Prostate gland (tissue), 2 donors: ENCODE results near the gene APOBEC3B.

Source experiments
- POLR2A ChIP-seq: fragments of 450-650 bp; IDR thresholded peaks from one replicate; pipeline ENCODE4 v1.6.1; 2016; ENCODE audit warnings: antibody characterized with exemption, mild to moderate bottlenecking
- POLR2AphosphoS5 ChIP-seq: sonication (generic); formaldehyde crosslinking; IDR thresholded peaks from one replicate; pipeline ENCODE4 v1.6.1; 2017; ENCODE audit warnings: antibody characterized with exemption
- TF ChIP-seq, protein P1 (sequence below), 4 experiments: fragments of 200-600 bp in 2 of 4; fragments of 450-650 bp in 2 of 4; sonication (generic) in 2 of 4; IDR thresholded peaks; 1 replicate in 3 of 4; 2 replicates in 1 of 4; pipeline ENCODE4 v1.5.1; 2016 to 2019; ENCODE audit warnings: antibody characterized with exemption in 4 of 4, mild to moderate bottlenecking in 2 of 4, moderate library complexity in 2 of 4

- TF ChIP-seq, protein P1, sequence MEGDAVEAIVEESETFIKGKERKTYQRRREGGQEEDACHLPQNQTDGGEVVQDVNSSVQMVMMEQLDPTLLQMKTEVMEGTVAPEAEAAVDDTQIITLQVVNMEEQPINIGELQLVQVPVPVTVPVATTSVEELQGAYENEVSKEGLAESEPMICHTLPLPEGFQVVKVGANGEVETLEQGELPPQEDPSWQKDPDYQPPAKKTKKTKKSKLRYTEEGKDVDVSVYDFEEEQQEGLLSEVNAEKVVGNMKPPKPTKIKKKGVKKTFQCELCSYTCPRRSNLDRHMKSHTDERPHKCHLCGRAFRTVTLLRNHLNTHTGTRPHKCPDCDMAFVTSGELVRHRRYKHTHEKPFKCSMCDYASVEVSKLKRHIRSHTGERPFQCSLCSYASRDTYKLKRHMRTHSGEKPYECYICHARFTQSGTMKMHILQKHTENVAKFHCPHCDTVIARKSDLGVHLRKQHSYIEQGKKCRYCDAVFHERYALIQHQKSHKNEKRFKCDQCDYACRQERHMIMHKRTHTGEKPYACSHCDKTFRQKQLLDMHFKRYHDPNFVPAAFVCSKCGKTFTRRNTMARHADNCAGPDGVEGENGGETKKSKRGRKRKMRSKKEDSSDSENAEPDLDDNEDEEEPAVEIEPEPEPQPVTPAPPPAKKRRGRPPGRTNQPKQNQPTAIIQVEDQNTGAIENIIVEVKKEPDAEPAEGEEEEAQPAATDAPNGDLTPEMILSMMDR (IDR thresholded peaks at IDR 0.05) = no peak
- TF ChIP-seq POLR2A = no peak
- no peak for TF ChIP-seq POLR2AphosphoS5
Observed at GRCh38 chr22:38943882-38944281, 38.3 kb upstream of the APOBEC3B start.
